ENCODE results near the gene PTPRN2.

The PTPRN2 gene

DNA sequence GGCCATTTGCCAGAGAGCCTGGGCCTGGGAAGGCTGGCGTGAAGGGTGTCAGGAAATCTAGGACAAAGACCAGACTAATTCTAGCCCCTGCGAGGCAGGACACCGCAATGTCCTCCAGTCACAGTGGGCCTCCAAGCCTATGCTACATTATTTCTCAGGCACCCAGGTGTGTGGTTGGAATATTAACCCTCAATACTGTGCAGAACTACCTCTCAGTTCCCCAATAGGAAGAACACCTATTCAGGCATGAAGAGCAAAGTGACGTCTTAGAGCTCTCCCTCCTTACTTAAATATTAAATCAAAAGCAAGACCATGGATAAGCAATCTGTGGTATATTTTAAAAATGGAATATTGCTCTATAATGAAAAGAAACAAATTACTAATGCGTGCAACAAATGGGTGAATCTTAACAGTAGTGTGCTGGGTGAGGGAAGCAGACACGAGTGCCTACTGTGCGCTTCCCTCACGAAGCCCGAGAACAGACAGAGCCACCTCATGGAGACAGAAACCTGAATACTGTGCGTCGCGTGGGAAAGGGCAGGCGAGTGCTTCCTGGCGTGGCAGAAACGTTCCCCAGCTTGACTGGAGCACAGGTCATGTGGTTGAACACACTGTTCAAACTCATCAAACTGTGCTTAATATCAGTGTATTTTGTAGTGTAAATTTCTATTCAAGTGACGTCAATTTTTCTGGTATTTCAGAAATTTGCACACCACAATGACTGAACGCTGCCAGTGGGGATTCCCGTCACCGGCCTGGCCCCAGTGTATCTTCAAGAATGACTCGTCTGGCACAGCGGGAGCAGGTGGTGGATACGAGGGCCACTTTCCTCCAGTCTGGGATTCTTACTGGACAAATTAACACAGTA is 15.5 kb upstream of the PTPRN2 start:
- DNase-seq: no peak

DNA sequence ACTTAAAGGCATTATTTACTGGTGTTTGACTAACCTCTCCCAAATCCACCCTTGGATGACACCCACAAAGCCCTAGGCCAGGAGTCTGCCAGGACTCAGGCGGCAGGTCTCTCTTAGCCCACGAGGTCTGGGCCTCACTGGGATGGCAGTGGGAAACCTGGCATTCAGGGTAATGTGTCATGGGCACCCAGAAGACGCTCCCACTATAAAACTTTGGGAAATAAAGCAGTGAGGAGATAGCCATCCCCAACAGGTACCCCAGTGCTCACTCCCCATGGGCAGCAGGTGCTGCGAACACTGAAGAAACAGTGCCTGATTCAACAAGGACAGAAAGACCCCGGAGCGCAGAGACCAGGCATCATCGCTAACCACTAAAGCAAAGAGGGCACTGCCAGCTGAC is 14.4 kb upstream of the PTPRN2 start:
- no peak for DNase-seq

DNA sequence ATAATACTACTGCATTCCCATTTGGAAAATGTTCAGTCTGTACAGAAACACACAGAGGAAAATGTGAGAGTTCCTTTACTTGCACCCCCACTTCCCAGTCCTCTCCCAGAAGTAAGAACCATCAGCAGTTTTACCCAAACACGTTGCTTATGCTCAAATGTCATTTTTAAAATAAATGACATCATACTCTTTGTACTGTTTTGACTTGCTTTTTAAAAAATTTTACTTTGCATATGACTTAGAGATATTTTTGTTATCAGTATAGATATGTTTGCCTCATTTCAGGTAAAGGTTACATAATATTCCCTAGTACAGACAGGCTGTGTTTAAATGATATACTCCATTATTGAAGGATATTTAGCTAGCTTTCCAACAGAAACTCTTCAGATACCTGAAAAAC is 13.5 kb upstream of the PTPRN2 start:
- DNase-seq: no peak

DNA sequence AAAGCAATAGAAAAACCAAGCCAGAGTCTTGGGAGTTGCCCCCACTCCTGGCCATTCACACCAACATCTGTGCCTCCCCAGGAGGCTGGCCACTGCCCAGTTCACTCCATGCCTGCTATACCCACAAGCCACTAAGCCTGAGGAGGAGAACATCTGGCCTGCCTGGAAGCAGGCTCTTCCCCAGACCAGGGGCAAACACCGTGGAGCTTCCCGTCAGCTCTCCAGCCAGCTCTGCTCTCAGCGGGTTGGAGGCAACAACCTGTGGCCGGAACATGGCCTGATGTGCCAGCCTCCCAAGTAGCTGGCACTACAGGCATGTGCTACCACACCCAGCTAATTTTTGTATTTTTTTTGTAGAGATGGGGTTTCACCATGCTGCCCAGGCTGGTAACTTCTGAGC is 9.1 kb upstream of the PTPRN2 start:
- DNase-seq: no peak

DNA sequence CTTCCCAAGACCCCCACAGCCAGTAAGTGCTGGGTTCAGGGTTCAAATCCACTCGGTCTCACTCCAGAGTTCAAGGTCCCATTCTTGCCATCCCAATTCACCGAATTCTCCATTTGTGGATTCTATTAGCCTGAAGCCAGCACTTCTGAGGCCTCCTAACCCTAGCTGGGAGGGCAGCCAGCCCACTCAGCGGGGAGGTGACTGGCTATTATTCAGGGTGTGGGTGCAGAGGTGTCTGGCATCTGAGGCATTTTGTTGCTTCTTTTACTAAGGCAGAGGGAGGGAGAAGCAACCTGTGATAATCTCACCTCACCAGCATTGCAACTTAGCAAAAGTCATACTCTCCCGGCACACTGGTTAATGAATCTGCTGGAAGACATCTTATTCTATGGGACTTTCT is 8.7 kb upstream of the PTPRN2 start:
- no peak for DNase-seq

DNA sequence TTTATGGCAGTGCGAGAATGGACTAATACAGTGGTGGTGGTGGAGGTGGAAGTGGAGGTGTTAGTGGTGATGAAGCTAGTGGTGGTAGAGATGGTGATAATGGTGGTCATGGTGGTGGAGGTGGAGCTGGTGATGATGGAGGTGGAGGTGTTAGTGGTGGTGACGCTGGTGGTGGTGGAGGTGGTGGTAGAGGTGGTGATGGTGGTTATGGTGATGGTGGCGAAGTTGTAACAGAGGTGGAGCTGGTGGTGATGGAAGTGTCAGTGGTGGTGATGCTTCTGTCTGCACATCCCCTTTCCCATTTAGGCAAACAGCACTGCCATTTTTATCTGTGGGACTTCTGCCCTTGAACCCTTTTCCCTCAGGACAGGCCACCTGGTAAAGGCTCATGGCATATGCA is 7.4 kb upstream of the PTPRN2 start:
- no peak for DNase-seq

DNA sequence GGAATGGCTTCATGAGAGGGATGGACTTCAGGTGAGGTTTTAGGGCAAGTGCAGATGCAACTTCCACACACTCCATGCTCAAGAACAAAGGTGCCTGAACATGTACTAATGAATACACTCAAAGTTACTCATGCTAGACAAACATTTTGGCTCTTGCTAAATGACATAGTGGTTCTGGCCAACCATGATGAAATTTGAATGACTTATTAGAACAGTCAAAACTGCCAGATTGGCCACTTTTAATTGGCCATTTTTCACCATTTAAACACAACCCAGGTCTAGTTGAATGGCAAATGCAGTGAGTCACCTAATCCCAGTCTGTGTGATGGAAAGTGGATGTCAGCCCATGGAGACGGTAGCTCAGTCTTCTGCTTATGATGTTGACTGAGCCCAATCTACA is 4.9 kb upstream of the PTPRN2 start:
- no peak for DNase-seq

DNA sequence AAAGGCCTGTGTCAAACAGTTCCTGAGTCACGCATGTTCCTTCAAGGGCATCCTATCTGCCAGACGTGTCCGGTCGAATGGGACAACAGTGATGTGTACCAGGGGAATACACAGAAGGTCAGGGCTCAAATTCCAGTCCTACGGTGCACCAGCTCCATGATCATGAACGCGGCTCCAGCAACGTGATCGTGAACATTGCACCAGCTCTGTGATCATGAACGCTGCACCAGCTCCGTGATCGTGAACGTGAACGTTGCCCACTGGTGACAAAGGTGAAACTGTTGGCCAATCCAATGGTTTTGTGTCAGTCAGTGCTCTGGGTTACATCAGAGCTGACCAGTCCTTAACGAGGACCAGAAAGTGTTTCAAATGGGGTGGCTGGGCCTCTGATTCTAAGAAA is 4.3 kb upstream of the PTPRN2 start:
- DNase-seq: no peak

DNA sequence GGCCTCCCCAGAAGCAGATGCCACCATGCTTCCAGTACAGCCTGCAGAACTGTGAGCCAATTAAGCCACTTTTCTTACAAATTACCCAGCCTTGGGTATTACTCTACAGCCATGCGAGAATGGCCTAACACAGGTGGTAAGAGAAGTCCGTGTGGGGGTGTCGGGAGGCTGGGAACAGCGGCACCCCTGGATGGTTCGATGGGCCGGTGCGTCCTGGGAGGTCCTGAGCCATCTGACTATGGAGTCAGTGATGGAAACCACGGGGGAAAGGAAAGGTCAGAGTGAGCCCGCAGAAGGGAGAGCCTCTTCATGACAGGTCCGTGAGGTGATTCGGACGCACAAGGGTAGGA is 2.5 kb upstream of the PTPRN2 start:
- no peak for DNase-seq

DNA sequence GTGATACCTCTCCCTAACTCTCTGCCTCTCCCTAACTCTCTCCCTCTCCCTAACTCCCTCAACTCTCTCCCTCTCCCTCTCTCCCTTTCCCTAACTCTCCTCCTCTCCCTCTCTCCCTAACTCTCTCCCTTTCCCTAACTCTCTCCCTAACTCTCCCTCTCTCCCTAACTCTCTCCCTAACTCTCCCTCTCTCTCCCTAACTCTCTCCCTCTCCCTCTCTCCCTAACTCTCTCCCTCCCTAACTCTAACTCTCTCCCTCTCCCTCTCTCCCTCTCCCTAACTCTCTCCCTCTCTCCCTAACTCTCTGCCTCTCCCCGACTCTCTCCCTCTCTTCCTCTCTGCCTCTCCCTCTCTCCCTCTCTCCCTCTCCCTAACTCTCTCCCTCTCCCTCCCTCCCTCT is 2.0 kb upstream of the PTPRN2 start:
- DNase-seq: no peak

DNA sequence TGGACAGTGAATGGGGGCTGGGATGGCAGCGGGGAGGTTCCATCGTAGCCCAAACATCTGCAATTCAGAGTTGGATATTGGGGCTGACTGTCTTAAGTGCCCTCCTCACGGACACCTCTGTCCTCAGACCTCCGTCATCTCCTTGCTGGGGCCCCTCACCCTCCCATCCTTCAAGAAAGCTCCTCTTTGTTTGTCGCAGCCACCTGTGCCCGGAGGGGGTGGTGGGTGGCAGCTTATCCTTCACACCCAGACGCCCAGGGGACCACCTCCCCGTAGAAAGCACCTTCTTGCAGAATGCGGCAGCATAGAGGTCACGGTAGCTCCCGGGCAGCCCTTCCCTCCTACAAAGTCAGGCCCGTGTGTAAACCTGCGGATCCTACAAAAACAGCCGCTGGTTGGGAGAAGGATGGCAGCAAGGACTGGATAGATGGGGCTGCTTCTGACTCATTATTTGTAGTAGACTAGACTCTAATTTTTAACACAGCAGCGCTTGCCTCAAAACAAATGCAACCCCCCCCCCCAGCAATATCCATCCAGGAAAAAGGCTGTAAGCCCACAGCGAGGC is 1.3 kb upstream of the PTPRN2 start:
- no peak for DNase-seq

DNA sequence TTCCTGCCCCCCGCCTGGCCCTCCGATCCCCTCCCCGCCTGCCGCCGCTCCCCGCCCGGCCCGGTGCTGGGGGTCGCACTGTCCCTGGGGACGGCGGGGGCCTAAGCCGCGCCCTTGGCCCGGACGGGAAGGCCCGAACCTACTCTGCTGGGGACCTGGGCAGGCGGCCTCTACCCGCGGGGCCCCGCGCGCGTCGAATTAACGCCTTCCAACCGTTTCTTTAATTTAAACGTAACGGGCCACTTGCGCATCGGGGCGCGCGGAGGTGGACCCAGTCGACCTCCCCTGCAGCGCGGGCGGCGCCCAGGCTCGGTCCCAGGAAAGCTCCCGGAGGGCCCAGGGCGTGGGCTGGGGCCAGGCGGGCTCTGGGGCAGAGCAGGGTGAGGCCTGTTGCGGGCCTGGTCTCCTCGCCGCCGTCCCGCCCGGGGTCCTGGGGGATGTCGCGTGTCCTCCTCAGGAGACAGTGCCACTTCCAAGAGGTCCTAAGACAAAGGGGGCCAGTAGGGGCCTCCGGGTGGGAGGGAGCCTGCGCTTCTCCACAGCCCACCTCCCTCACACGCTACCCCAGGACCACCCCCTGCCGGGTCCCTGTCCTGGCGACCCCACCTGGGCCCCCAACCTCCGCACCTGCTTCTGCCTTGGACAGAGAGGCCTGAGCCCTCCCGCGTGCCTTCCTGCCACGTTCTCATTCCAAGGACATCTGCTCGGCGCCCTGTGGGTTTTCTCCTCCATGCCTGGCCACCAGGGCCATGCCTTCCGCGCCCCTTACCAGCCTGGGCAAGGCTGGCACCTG is 658 bp upstream of the PTPRN2 start:
- no peak for DNase-seq

DNA sequence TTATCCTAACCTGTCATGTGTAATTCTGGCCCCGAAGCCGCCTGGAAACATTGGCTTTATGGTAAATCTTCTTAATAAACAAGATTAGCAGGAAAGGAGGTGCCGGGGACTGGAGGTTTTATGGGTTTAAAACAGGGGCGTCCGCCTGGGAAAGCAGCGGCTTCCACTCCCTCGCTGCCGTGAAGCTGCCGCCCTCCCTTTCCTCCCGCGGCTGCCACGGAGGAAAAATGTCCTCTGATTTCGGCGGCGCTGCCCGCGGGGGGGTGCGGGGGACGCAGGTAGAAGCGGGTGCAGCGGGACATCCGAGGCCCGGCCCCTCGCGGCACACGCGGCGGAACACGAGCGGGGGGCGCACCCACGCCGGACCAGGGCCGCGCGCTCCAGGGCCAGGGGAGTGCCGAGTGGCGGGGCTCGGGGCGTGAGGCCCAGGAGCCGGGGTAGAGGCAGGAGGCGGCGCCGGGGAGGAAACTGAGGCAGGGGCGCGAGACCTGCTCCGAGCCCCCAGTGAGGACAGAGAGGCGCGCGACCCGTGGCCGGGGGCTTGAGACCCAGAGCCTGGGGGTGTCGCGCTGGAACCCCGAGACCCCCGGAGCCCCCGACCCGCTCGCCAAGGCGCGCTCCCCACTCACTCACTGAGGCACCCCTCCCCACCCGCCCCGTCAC is 993 bp downstream of the PTPRN2 start:
- DNase-seq: no peak

DNA sequence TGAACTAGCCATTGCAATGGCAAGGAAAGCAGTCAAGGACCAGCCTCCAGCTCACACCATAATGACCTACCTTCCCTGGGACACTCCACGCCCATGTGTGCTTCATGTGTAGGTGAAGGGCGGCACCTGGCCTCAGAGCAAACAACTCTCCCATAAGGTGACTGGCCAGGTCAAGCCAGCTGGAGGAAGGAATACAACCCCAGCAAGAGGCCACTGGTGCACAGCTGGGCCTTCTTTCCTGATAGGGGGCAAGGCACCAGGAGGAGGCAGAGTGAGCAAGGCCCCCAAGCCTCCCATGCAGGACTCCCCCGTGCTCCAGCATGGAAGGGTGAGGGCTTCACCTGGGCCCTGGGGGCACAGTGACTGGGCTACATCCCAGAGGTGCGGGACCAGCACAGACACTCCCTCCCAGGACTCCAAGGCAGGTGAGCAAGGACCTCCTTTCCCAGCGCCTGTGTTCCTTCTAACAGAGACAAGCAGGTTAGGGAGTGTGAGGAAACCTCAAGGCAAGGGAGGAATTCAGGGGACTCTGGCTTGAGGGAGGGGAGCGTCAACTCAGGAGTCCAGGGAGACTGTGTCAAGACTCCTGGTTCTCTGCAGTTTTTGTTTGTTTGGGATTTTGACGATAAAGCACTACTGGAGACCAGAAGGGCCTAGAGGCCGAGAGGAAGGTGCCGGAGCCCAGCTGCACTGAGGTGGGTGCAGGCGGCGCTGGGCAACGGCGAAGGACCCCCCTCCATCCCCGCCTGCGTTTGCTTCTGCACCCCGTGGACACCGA is 1.7 kb downstream of the PTPRN2 start:
- peak; percentile 51 for DNase-seq

DNA sequence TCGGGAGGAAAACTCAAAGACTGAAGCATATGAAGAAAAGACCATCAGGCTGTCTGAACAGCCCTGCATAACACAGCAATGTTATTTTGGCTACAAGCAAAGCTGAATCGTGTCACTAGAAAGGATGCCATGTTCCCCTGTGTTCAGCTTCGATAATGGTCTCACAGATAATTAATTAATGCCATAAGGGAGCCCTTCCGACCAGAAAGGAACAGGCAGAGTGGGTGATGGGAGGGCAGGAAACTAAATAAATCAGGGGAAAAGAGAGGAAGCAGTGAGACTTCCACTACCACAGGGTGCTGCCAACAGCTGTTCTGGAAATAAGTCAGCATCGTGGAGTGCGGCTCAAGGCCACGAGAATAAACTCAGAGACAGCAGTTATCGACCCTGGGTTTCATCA is 3.2 kb downstream of the PTPRN2 start:
- no peak for DNase-seq

DNA sequence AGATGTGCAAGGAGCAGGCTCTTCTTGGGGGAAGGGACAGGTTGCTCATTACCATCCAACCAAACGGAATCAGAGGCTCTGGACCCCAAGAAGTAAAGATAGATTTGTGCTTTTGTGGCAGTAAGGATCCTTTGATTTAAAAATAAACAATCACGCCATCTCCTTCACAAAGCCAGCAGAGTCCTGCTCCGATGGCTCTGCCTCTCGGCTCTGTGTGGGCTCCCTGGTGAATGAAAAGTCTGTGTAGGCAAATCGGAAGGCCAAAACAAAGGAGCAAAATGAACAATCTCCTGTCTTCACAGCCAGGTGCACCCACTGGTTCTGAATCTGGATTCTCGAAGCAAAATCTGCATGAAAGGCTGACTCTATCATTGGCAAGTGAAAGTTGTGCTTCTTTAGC is 3.8 kb downstream of the PTPRN2 start:
- no peak for DNase-seq

DNA sequence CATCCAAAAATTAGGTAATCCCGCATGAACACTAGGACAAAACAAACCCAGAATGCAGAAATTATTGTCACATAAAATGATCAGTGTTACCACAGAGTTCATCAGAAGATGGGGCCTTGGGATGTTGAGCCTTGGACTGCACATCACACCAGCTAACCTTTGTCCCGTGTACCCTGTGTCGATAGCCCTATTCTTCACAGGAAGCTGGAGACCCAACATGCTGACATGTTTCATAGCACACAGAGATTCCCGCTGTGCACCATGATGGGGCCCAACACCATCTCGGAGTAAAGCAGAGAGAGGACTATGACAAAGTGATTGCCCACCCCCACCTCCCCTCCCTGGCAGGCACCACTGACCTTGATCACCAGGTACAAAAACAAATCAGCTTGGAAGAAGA is 4.5 kb downstream of the PTPRN2 start:
- DNase-seq: no peak

DNA sequence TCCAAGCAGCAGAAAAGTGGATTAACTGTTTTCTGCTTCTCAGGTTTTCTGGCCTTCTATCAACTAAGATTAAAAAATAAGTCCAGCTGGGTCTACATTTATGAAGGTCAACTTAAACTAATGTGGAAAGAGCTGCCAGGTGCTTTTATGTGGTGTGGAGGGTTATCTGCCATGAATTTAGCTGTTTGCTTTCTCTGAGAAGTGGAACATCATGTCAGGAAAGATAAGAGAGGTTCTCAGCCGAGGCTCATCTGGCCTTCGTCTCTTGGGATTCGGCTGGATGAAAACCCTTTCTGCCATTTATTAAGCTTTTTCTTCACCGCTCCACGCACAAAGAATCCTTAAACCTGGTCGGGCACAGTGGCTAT is 5.5 kb downstream of the PTPRN2 start:
- no peak for DNase-seq

DNA sequence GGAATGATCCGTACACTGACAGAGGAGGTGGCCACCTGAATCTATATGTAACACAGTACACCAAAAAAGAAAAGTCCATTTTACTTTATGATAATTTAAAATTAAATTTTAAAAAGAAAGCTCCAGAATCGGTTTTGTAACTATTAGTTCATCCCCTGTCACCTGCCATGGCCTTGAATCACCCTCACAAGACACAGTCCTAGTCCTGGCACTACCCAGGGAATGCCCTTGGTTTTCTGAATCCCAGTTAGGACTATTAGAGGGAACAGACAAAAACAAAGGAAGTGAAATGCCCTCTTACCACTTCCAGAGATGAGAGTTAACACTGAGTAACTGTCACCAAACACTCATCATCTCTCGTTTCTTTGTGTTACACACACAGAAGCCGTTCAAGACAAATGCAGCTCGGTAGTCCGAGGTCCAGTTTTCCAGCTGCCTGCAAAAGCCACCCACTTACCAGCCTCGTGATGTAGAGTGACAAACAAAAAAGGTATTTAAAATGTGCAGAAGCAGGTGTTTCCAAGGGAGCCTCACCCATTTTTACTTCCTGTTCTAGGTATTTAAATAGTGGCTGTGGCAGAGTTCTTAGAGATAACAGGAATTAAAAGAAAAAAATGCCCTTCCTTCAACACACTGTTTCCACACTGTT is 6.1 kb downstream of the PTPRN2 start:
- DNase-seq: peak; percentile 98

DNA sequence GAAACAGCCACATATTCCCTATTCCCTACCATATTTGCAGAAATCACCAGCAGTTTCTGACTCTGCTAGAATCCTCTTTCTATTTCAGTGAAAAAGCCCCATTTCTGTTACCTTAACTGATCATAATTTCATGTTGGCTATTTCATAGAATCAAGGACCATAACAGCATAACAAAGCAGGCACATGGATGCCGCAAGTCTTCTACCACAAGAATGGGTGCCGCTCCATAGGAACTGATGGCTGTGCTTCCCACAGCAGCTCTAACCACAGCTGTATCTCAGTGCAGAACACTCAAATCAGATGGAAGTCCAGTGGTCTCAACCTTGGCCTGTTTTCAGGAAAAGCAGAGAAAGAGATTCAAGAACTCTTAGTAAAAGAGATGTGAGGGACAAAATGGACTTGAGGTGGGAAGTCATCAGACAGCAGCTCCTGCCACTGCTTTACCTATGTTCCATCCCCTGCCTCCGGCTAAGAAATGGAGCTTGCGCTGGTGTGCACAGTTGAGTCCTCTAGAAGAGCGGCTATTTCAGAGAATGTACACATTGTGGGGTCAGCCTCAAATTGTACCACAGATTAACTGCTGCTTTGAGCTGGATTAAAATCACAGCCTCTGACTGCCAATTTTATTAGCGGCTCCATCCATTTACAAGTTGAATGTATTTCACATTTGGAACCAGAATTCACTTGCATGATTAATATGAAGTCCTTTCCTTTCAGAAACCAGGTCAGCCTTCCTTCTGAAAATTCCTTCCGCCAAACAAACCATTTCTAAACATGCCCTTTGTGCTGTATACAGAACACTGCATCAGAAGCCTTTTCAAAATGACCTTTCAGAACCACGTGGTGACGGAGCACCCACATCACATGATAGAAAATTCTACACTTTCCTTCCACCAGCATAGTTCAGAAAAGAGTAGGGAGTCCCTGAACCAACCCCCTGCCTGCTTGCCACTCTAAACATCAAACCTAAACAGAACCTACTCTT is 7.7 kb downstream of the PTPRN2 start:
- no peak for DNase-seq
